Esophagus mucosa (tissue), 1 donor: ENCODE measurements around the gene SPSB4. TPM values are rescaled to one million over a fixed set of nuclear protein-coding genes. Genes with fewer than 3 reads are reported as not detected.

Source experiments
- ATAC-seq: fragments of 200-7000 bp; cut with Tn5 transposase; one replicate; pipeline ENCODE4 v1.9.1; 2020
- total RNA-seq: library from RNA; stranded (reverse); gene quantifications from one replicate; pipeline ENCODE4 v1.2.4, GENCODE V29; 2023
- donor health status: DM: yes; HTN: yes; CAD: no.

Gene SPSB4
- total RNA-seq, 1 donor from 2014 or later, result not detected

- ATAC-seq, result no peak
Measured at GRCh38 chr3:141055136-141055535, 4.0 kb downstream of the SPSB4 start.

- ATAC-seq, result no peak
Measured at GRCh38 chr3:141055536-141056445, 4.6 kb downstream of the SPSB4 start.

GRCh38 chr3:141056751-141057171 is 5.6 kb downstream of the SPSB4 start:
- ATAC-seq, result no peak

GRCh38 chr3:141057436-141057835 is 6.3 kb downstream of the SPSB4 start:
- ATAC-seq, result no peak

- ATAC-seq, result no peak
Measured at GRCh38 chr3:141057946-141058800, 7.0 kb downstream of the SPSB4 start.

- ATAC-seq, result no peak
Measured at GRCh38 chr3:141058996-141059395, 7.8 kb downstream of the SPSB4 start.

- no peak for ATAC-seq
Measured at GRCh38 chr3:141059816-141060215, 8.7 kb downstream of the SPSB4 start.

- ATAC-seq, result no peak
Measured at GRCh38 chr3:141060327-141060726, 9.2 kb downstream of the SPSB4 start.

GRCh38 chr3:141063831-141064230 is 12.7 kb downstream of the SPSB4 start:
- ATAC-seq, result no peak

GRCh38 chr3:141064255-141064926 is 13.2 kb downstream of the SPSB4 start:
- ATAC-seq, result no peak

GRCh38 chr3:141065258-141065657 is 14.1 kb downstream of the SPSB4 start:
- no peak for ATAC-seq

- no peak for ATAC-seq
Measured at GRCh38 chr3:141065841-141066805, 15.0 kb downstream of the SPSB4 start.

- ATAC-seq, result no peak
Measured at GRCh38 chr3:141067206-141067974, 16.2 kb downstream of the SPSB4 start.

- ATAC-seq, result no peak
Measured at GRCh38 chr3:141070229-141070628, 19.1 kb downstream of the SPSB4 start.

- no peak for ATAC-seq
Measured at GRCh38 chr3:141070727-141071357, 19.7 kb downstream of the SPSB4 start.

GRCh38 chr3:141071681-141072260 is 20.6 kb downstream of the SPSB4 start:
- no peak for ATAC-seq

GRCh38 chr3:141072950-141073349 is 21.8 kb downstream of the SPSB4 start:
- no peak for ATAC-seq

GRCh38 chr3:141073580-141073979 is 22.4 kb downstream of the SPSB4 start:
- ATAC-seq, result no peak

- no peak for ATAC-seq
Measured at GRCh38 chr3:141074529-141074928, 23.4 kb downstream of the SPSB4 start.
